Embryonic facial prominence (tissue), 1 donor: ENCODE measurements around the gene SGMS1.
"Not testable (repeated sequence)": the region's sequence is repeated elsewhere in the genome, so short reads cannot be mapped to it uniquely, and the experiment has no call there.

Experiments
- DNase-seq: peaks from one replicate; pipeline ENCODE4 v3.0.0-alpha.2; 2016; ENCODE audit errors: extremely low spot score

SGMS1 gene

DNA sequence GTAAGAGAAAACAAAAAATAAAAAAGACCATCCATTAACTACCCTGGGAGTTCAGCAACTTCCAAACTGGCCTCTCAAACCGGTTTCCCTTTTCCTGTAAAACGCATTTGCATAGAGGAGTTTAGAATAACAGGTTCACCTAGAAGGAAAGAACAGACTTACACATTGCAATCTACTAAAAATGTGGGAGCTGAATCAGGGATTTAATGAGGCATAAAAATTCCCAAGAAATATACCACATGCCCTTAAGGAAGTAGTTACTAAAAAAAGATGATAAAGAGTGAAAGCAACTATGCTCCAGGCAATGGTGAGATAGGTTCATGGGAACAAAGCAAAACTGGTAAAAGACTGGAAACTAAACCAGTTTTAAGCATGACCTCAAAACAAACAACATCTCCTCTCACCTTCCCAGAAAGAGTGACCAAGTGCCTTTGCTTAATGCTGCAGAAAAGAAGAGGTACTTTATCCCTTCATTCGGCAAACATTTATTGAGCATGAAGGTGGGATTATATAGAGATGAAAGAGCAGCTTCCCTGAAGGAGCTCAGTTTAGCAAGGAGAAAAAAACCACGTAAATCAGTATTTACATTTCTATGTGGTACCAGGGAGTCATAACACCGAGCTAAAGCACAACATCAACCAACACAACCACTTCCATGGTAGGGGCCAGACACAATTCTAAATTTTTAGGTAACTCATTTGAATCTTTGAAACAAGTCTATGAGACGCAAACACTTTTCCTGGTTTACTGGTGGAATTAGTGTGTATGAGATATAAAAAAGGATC is 152.8 kb downstream of the SGMS1 start:
- no peak for DNase-seq

GRCh38 chr10:50470345-50470744 is 153.4 kb downstream of the SGMS1 start:
- DNase-seq: no peak

GRCh38 chr10:50469778-50470193 is 154.0 kb downstream of the SGMS1 start:
- DNase-seq: no peak

- DNase-seq: no peak
Measured at GRCh38 chr10:50469288-50469687, 154.5 kb downstream of the SGMS1 start.

- no peak for DNase-seq
Measured at GRCh38 chr10:50467209-50467608, 156.5 kb downstream of the SGMS1 start.

DNA sequence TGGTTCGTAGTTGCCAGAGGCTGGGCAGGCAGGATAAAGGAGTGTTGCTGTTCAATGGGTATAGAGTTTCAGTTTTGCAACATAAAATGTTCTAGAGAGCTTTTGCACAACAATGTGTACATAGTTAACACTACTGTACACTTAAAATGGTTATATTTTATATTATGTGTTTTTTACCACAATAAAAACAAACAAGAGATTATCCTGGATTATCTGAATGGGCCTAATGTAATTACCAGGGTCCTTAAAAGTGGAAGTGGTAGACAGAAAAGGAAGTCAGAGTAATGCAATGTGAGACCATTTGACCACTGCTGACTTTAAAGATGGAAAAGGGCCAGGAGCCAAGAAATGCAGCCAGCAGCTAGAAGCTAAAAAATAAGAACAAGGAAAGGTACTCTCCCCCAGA is 159.7 kb downstream of the SGMS1 start:
- DNase-seq: no peak

- DNase-seq: no peak
Measured at GRCh38 chr10:50461834-50462233, 161.9 kb downstream of the SGMS1 start.

DNA sequence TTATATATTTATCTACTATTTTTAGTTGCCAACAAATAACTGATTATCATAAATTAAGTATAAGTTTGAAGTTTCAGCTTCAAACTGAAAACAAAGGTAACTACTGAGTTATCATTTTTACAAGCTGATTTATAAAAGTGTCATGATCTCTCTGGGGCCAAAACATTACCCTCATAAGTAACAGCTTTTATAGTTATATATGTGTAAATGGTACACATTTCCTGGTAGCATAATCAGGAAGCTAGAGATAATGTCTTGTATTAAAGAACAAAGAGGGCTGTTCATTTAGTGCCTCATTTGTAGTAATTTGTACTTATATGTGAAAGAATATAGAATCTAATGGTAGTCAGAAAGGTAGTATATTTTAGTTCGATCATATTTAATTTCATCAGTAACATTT is 162.6 kb downstream of the SGMS1 start:
- no peak for DNase-seq

- no peak for DNase-seq
Measured at GRCh38 chr10:50456719-50457118, 167.0 kb downstream of the SGMS1 start.

DNA sequence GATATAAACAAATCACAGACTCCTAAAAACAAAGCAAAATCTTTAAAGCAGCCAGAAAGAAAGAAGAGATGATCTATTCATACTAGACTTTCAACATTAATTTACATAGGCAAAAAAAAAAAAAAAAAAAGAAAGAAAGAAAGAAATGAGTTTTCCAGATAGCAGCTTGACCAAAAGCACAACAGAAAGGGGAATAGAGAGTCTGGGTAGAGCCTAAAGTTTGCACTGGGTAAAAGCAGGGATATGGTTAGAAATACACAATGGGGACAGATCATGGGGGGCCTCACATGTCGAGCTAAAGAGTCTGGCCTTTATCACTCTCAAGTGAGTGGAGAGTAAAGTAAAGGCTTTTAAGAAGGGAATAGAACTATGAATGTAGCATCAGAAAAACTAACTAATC is 169.8 kb downstream of the SGMS1 start:
- DNase-seq: no peak

GRCh38 chr10:50452603-50453002 is 171.2 kb downstream of the SGMS1 start:
- no peak for DNase-seq

DNA sequence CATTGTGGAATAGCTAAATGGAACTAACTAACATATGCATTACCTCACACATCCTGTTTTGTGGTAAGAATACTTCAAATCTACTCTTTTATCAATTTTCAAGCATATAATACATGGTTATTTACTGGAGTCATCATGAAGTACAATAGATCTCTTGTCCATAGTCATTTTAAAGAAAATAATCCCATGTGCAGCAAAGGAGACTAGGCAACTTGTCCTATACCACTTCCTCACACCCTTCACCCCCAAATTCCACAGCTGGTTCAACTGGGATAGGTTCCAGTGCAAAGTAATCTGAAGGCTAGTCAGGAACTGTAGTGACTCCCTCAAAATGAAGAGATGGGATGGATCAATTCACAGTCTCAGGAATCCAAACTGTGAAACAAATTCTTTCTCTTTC is 176.1 kb downstream of the SGMS1 start:
- DNase-seq: no peak

DNA sequence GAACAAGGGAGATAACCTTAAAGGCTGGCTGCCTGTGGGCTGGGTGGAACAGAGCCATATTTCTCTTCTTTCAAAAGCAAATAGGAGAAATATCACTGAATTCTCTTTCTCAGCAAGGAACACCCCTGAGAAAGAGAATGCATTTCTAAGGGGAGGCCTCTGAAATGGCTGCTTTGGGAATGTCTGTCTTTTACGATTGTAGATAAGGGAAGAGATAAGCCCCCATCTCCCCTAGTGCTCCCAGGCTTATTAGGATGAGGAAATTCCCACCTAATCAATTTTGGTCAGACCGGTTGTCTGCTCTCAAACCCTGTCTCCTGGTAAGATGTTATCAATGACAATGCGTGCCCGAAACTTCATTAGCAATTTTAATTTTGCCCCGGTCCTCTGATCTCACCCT is 178.0 kb downstream of the SGMS1 start:
- DNase-seq: not testable (repeated sequence)

DNA sequence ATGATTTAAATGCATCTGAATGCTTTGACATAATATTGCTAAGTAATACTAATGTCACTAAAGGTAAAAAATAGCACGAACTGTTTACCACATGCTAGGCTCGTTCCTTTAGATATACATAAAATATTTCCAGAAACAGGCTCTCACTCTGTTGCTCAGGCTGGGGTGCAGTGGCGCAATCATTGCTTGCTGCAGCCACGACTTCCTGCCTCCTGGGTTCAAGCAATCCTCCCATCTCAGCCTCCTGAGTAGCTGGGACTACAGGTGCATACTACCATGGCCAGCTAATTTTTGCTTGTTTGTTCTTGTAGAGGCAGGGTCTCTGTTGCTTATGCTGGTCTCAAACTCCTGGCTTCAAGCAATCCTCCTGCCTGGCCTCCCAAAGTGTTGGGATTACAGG is 183.3 kb downstream of the SGMS1 start:
- DNase-seq: no peak

GRCh38 chr10:50439806-50440205 is 183.9 kb downstream of the SGMS1 start:
- no peak for DNase-seq

DNA sequence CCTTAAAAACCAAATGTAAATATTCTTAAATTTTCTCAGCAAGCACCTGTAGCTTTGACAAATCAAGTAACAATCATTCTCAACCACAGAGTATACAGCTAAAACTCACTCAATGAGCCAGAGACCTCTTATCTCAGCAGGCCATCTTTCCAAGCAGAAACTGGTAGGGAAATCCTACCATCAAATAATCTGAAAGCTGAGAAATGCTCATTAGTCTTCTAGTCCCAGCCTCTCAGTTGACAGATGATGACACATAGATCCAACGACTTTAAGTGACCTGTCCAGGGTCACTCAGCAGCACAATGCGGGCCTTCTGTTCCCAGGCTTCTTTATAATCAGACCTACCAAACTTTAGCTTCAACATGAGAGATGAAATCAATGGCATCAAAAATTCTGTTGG is 184.6 kb downstream of the SGMS1 start:
- no peak for DNase-seq

- DNase-seq: no peak
Measured at GRCh38 chr10:50438049-50438936, 185.5 kb downstream of the SGMS1 start.

- no peak for DNase-seq
Measured at GRCh38 chr10:50437248-50437647, 186.5 kb downstream of the SGMS1 start.

GRCh38 chr10:50436805-50437204 is 187.0 kb downstream of the SGMS1 start:
- no peak for DNase-seq

- DNase-seq: no peak
Measured at GRCh38 chr10:50432211-50433009, 191.3 kb downstream of the SGMS1 start.

DNA sequence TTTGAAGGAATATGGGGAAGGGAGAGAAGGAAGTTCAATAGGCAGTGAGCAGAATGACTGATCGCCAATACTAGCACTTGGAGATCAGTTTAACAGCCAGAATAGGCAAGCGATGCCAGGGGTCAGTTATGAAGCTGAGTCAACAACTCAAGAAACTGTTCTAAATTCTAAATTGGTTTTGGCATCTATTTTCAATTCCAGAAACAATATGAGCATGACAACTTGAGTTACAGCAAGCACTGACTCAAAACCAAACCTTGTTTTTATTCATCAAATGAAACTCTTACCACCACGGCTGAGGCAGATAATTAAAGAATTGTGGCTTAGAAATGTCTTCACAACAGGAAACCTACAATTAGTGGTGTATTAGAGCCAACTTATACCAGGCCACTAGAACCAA is 192.0 kb downstream of the SGMS1 start:
- no peak for DNase-seq

DNA sequence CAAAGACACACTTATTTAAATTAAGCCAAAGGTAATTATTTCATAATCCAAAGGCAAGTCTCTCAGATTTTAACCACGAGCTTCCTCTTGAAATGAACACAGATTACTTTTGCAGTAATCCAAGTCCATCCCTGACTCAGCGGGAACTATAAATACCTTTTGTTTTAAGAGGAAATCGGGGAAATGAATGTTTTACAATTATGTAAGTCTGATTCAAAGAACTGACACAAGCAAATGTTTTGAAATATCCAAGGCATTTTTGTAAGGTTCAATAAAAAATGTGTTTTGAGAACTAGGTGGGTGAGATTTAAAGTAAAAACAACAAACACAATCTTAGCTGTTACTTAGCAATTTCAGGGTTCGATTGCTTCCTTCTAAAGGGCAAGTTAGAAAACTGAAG is 192.6 kb downstream of the SGMS1 start:
- no peak for DNase-seq
